ENCODE data around the gene MAL.

MAL gene

DNA sequence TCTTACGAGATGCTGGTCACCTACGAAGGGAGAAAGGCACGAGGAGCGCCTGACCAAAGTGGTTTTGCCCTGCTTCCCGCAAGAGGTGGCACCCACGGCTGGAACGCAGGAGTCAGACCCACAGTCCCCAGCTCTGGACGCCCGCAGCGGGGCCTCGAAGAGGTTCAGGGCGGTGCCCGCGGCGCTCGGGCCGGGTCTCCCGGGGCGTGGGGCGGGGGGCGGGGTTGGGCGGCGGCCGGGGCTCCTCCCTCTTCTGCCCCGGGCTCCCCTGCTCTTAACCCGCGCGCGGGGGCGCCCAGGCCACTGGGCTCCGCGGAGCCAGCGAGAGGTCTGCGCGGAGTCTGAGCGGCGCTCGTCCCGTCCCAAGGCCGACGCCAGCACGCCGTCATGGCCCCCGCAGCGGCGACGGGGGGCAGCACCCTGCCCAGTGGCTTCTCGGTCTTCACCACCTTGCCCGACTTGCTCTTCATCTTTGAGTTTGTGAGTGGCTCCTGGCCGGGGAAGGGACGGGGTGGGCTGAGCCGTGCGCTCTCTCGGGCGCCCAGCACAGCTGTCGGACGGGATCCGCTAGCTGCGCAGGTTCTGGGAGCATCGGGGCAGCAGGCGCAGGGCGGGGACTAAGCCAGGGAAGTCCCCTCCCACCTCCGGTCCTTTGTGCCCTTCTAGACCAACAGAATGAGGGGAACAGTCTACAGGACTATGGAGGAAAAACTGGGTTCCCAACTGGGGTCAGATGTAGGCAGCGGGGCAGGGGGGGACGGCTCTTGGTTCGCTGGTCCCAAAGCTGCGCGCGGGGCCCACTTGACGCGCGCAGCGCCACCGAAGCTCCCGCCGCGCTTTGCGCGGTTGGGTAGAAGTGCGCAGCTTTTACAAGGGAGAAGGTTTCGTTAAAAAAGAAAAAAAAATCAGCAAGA, at the start of gene MAL:
MAL (plus strand) TSS at position 303 of the 914 bp plus-strand sequence; CDS start at position 388, 85 bp downstream.
- no peak for DNase-seq

DNA sequence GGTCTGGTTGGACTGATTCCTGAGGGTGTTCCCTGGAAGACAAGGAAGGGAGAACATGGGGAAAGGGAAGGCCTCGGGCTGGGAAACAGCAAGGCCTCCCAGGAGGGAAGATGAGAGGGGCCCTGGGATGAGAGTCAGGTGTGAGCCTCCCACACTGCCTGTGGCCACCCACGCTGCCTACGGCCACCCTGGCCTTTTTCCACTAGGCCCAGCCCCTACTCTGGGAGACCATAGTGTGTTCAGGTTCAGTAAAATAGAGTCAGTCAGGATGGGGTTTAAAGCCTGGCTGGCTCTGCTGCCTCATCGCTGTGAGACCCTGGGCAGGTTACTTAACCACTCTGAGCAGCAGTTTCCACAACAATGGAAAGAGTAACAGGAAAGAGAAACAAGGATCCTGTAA, 47.7 kb upstream of the MAL start:
- DNase-seq: no peak

DNA sequence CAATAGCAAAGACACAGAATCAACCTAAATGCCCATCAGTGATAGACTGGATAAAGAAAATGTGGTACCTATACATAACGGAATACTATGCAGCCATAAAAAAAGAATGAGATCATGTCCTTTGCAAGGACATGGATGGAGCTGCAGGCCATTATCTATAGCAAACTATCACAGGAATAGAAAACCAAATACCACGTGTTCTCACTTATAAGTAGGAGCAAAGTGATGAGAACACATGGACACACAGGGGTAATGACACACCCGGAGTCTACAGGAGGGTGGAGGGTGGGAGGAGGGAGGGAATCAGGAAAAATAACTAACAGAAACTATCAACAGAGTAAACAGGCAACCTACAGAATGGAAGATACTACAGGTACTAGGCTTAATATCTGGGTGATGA, 46.6 kb upstream of the MAL start:
- DNase-seq: no peak

DNA sequence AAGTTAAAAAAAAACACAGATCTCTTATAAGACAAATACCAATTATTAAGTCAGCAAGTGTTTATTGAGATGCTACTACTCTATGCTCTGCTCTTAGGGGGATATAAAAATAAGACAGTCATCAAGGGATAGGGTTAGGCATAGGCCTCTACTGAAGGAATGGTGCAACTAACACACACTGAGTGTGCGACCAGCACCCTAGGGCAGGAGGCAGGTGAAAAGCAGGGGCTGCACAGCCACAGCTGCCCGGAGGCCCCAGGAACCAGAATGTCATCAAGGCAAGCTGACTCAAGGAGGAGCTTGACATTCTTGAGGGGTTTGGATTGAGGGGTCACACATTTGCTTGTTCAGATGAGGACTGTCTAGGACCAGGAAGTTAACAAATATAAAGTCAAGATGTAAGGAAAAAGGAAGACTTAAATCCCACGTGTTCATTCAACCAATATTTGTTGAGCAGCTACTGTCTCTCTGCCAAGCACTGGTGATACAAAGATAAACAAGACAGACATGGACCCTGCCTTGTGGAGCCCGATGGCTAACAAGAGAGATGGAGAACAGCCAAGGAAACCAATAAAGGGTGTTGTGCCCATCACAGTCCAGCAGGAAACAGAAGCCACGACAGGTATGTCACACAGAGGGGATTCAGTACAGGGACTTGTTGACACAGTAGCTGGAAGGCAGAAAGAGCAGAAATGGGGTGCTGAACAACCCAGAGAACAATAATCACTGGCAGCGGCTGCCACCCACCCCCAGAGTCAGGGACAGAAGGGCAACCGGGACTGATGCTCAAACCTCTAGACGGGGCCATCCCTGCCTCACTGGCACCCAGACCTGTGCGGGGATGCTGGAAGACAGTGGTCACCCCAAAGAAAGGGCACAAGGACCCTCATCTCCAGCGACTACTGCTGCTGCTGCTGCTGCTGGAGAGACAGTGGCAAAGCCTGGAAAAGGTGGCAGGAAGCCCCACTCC, 45.8 kb upstream of the MAL start:
- DNase-seq: no peak

DNA sequence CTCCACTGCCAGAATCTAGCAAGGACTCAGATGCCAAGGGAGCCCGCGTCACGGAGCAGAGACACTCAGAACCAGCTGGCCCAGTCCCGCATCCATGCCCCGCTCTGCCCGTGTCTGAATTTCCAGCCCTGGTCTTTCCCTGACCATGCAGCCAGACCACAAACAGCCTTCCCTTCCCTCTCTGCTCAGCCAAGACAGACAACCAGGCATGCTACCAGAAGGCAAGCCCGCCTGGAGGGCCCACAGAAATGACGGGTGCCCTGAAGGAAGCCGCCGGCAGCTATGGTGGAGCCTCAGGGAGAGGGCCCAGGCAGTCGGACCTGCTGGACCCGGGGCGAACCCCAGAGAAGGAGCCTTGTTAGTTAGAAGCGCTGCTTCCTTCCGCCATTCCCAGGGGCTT, 45.1 kb upstream of the MAL start:
- no peak for DNase-seq

DNA sequence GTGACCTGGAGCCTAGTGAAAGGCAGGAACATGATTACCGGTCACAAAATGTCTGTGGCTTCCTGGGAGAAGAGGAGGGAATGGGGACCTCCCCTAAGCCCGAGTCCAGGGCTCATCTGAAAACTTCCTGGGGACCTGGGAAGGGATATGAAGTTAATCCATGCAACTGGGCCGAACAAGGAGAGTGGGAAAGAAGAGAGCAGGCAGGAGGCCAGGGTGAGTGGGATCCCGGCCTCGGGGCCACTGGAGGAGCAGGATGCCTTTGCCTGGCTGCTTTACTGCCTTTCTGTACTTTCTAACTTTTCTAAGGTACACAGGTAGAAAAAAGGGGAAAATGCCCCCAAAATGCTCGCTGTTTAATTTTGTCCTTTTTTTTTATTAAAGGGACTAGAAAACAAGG, 43.4 kb upstream of the MAL start:
- DNase-seq: no peak

DNA sequence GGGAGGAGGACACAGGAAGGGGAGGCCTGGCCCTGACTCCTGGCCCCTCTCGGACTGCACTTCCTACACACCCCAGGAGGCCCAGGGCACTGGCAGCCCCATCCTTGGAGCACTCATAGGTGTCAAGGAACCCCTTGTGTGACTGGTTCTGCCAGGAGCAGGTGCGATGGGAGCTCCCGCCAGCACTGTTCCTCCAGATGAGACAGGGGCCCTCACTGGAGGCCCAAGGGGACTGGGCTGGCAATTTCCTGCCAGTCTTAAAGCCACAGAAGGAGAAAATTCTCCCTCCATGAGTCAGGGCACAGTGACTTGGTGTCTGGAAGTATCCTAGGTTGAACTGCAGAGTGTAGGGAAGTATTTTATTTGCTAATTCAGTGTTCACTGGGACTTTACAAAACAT, 42.8 kb upstream of the MAL start:
- peak; percentile 66 for DNase-seq

DNA sequence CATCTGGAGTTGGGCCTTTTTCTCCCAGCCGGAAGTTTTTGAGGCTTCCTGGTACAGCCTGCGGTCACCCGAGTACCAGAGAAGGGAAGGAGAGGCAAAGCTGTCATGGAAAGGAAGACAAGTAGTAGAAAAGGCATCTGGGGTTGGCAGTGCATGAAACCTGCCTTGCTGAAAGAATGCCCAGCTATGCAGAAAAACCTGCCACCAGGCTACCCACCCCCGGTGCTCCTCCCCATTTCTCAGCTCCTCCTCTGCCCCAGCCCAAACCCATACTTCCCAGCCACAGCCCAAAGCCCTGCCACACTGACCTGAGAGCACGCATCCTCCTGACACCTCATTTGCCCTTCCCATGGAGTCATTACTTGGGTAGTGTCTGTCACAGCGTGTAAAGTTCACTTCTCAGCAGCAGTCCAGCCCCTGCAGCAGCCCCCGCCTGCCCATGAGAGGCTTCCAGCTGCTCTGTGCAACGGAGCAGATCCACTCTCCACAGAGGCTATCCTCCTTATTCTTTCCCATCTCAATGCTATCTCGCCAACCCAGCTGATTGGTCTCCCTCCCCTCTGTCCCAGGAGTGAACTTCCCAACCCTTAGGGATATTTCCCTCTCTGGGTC, 40.4 kb upstream of the MAL start:
- no peak for DNase-seq

DNA sequence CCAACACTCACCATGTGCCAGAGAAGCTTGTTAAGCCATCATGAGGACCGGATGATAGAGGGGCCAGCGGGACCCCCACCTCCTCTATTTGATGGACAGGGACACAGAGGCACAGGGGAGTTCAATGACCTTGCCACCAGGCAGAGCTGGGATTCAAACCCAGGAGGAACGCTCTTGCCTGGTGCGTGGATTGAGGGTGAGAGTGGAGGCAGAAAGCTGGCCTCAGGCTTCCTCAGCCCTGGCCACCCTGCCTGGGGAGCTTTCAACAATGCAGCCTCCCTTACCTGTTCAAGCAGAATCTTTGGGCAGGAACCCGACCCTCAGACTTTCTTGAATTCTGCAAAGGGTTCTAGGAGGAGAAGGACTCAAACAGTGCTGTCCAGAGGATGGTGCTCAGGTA, 39.9 kb upstream of the MAL start:
- no peak for DNase-seq

DNA sequence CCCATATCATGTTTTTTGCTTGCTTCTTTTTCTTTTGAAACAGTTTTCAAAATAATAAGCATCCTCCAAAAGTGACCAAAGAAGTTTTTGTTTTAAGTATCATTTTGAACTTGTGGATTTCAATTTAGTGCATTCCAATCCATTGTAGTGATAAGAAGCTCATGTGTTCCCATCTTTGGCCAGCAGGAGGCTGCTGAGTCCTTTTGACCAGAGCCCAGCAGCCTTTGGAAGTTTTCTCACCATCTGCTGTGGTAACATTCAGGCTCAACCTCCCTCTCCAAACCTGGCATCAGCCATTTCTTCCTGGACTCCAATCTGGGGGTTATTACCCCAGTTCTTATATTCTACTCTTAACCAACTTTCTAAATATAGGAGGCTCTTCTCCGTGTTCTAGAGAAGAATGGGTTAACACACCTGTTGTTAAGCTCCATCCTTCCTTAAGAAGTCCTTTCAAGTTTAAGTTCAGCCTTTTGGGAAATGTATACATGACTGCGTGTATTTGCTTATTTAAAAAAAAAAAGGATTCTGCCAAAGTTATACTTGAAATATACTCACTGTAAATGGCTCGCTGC, 39.0 kb upstream of the MAL start:
- DNase-seq: peak; percentile 77

DNA sequence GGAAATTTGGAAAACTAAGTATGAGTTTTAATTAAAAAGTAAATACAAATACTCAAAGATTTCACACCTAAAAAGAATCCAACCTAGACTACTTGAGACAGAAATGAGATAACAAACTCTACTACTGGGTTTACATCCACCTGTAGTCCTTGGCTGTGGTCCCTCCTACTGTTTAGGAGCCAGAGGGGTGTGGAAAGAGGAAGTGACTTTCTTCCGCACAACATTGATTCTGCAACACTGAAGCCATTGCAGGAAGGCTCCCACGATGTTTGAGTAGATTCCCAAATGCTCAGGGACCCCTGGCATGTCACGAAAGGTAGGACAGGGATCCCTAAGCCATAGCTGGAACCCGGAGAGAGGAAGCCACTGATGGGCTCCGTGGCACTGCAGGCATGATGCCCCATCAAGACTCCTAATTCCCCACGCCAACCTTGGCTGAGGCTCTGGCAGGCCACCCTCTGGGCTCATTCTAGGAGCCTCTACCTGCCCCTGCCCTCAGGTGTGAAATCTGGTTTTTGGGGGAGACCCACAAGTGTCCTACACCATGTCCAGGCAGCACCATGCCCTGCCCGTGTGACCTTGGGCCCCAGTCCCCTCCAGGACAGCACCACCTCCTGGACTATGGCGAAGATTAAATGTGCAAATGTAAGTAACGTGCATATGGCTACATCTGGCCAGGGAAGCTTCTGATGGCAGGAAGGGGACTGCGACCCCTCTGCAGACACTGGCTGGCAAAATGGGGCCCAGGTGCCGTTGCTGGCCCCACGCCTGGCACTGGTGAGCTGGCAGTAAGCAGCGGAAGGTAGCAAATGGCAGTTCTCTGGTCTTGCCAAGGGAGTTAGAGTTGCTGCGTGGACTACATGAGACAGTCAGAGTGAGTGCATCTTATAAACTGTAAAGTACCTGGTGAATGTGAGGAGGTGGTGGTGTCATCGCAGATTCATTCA, 38.2 kb upstream of the MAL start:
- DNase-seq: no peak

DNA sequence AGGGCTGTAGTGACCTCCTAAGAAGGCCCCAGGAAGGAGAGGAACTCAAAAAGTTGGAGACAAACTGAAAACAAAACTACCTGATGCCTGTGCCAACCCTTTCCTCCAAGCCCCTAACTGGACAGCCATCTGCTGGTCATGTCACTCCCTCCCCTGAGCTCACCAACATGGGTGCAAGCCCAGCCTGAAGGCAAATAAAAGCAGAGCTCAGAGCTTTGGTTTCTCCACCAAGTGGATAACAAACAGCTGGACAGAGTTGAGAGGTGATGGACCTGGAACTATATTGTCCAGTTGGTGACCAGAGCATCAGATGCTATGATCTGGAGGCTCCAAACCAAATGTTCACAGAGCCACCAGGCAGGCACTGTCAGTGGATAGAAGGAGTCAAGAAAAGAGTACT, 34.6 kb upstream of the MAL start:
- DNase-seq: no peak

DNA sequence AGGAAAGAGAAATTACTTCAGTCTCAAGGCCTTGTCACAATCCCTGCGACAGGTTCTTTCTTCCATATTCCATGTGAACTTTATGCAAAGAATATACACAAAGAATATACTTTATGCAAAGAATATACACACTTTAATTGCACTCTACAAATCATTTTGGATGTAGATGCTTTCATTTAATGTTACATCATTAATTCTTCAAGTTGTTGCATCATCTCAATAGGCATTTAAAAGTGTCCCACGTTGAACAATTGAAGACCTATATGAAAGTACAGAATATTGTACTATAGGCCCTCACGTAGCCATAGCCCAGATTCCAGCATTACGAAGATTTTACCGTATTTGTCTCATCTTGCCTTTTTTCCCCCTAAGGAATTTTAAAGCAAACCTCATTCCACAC, 33.1 kb upstream of the MAL start:
- DNase-seq: no peak

DNA sequence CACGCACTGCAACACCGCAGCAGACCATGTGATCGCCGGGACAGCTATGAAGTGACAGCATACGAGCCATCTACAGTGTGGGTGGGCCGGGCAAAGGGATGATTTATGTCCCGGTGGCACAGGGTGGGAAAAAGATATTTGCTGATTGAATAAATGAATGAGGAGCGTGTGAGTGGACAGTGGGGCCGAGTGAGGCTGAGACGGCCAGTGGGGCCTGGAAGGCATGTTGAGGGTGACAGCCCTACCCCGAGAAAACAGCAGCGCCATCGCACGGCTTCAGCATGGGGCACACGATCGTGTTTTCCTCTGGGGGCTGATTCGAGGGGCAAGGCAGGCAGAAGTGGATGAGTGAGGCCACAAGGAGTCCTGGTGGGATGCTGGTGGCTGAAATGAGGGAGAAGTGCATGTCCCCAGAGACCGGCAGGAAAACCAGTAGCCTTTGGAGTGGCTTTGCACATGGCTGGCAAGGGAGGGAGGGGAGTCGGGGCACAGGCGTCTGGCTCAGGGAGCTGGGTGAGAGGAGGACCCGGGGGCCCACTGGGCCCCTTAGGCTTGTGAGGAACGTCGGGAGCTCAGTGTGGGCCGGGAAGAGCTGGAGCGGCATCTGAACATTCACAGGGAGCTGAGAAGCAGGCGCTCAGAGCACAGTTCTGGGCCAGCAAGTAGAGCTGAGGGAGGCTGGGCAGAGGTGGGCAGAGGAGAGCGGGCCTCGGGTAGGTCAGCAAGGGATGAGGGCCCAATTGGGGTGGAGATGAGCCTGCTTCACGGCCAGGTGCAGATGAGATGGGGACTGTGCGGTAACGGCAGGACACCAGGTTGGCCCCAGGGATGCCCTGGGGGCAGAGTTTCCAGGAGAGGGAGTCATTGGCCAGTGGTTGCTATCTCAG, 32.1 kb upstream of the MAL start:
- DNase-seq: peak; percentile 35

DNA sequence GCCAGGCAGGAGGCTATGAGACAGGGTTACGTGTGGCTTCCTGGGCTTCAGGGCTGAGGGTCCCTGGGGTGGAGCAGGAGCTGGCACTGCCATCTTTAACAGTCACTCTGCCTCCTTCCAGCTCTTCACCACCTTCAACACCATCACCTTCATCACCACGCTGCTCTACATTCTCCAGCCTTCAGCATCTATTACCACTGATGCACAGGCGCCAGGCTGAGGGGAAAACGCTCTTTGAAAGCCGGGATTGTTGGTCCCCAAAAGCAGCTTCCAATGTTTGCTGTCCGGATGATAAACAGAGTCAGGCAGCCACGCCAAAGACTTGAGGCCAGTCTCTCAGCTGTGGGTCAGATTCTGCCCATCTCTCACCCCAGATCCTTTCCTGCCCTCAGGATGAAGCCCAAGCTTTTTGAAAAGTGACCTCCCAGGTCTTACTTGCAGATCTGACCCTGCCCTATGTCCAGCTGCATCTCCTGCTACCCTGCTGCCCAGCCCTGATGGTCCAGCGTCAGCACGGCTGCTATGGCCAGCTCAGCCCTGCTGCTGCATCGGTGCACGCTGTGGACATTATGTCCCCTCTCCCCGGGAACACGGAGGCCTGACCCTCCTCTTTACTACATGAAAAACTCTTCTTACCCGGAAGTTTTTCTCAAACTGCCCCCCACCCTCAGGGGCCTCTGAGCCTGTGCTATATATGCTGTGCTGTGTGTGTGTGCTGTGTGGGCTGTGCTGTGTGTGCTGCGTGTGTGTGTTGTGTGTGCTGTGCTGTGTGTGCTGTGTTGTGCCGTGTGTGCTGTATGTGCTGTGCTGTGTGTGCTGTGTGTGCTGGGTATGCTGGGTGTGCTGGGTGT, 31.2 kb upstream of the MAL start:
- peak; percentile 34 for DNase-seq

DNA sequence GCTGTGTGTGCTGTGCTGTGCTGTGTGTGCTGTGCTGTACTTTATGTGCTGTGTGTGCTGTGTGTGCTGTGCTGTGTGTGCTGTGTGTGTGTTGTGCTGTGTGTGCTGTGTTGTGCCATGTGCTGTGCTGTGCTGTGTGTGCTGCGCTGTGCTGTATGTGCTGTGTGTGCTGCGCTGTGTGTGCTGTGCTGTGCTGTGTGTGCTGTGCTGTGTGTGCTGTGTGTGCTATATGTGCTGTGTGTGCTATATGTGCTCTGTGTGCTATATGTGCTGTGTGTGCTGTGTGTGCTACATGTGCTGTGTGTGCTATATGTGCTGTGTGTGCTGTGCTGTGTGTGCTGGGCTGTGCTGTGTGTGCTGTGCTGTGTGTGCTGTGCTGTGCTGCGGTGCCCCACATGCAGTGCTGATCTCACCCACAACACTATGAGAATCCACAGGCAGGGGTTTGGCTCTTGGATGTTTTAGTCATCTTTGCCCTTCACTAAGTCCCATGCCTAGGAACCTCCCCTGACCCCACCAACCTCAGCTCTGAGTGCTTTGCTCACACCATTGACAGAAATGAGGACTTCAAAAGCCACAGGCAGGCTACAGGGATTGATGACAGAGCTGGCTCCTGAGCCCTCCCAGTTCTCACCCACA, 30.5 kb upstream of the MAL start:
- DNase-seq: peak; percentile 31

DNA sequence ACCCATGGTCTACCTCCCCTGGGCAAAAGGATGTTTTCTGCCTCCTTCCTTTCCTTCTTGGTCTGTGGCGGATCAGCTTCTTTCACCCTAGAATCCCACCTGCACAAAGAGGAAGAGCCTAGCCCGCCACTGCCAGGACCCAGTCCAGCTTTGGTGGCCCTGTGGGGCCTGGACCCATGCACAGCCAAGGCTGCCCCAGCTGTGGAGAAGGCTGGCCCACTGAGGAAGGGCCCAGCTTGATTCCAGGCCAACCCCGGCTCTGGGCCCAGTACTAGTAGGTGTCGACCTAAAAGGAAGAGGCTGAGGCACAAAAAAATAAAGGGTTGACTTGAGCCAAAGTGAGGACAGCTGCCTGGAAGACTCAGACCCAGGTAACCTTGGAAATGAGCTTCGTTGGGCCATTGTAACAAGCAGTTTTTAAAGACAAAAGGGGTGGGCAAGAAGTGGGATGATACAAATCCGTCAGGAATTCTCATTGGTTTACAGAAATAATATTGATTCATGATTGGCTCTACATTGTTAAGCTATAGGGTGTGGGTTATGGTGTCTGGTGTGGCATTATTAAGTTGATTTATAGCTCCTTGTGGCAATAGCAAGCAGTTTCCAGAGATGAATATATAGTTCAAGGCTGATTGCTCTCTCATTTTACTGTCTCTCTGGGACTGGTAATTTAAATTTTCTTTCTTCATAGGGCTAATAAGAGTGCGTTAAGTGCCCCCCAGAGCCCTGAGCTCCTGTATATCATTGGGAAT, 29.8 kb upstream of the MAL start:
- DNase-seq: peak; percentile 14

Data from islet precursor cell (in vitro differentiated cells).